Kidney epithelial cell (primary cell): ENCODE data around the gene CCDC124. TPM values are rescaled to one million over a fixed set of nuclear protein-coding genes. Genes with fewer than 3 reads are reported as not detected.
A peak's percentile ranks its signal among the peaks of the same experiment; 100 is the strongest.

Experiments
- DNase-seq: peaks from one replicate; pipeline ENCODE4 v3.0.0-alpha.2; 2010; ENCODE audit warnings: low read depth
- H3K27me3 ChIP-seq: 2 replicates; pipeline ENCODE4 v1.6.0; 2011; ENCODE audit warnings: low read length; ENCODE audit not compliant: control insufficient read depth, insufficient read depth
- H3K36me3 ChIP-seq: 2 replicates; pipeline ENCODE4 v1.5.1; 2011; ENCODE audit warnings: low read length; ENCODE audit not compliant: control insufficient read depth, insufficient read depth
- H3K4me3 ChIP-seq: 2 replicates; pipeline ENCODE4 v1.5.1; 2011; ENCODE audit warnings: low read depth, mild to moderate bottlenecking, control low read depth, low read length
- total RNA-seq: library from RNA; depleted of rRNA; stranded (reverse); fragments of >200 nt; gene quantifications from 2 replicates; pipeline ENCODE4 v1.2.3, GENCODE V29; 2015
- TF ChIP-seq, protein P1 (sequence below): IDR thresholded peaks from 2 replicates; pipeline ENCODE4 v1.5.1; 2011; ENCODE audit warnings: mild to moderate bottlenecking, moderate library complexity, low read length, control low read depth, inconsistent platforms; ENCODE audit not compliant: insufficient read depth, poor library complexity, severe bottlenecking

CCDC124 gene
- total RNA-seq, 1 donor from 2014 or later = 104 TPM

DNA sequence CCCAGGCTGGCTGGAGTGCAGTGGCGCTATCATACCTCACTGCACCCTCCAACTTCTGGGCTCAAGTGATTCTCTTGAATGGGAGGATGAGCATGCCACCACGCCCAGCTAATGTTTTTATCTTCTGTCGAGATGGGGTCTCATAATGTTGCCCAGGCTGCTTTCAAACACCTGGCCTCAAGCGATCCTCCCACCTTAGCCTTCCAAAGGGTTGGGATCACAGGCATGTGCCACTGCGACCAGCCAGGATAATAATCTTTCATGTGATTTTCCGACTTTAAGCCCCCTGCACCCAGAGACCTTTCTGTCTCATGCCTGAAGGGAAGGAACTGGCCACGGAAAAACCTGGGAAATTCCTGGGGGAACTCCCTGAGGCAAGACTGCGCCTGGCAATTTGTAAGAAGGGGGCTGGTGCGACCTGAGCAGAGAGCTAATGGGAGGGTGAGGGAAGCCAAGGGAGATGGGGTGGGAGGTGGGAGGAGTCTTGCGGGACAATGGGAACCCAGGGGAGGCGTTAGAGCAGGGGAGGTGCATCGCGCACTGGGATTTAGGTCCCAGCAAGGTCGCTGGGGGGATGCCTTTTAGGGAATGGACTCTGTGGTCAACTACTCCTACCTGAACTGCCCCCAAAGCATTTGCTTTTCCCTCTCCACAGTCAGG lies 1.2 kb upstream of the CCDC124 start:
- TF ChIP-seq, protein P1, sequence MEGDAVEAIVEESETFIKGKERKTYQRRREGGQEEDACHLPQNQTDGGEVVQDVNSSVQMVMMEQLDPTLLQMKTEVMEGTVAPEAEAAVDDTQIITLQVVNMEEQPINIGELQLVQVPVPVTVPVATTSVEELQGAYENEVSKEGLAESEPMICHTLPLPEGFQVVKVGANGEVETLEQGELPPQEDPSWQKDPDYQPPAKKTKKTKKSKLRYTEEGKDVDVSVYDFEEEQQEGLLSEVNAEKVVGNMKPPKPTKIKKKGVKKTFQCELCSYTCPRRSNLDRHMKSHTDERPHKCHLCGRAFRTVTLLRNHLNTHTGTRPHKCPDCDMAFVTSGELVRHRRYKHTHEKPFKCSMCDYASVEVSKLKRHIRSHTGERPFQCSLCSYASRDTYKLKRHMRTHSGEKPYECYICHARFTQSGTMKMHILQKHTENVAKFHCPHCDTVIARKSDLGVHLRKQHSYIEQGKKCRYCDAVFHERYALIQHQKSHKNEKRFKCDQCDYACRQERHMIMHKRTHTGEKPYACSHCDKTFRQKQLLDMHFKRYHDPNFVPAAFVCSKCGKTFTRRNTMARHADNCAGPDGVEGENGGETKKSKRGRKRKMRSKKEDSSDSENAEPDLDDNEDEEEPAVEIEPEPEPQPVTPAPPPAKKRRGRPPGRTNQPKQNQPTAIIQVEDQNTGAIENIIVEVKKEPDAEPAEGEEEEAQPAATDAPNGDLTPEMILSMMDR = no peak
- no peaks in the 10 kb centered on the region for H3K36me3 ChIP-seq
- DNase-seq = no peak
- no peak overlapping the region for H3K4me3 ChIP-seq
- no peaks in the 10 kb centered on the region for H3K27me3 ChIP-seq

DNA sequence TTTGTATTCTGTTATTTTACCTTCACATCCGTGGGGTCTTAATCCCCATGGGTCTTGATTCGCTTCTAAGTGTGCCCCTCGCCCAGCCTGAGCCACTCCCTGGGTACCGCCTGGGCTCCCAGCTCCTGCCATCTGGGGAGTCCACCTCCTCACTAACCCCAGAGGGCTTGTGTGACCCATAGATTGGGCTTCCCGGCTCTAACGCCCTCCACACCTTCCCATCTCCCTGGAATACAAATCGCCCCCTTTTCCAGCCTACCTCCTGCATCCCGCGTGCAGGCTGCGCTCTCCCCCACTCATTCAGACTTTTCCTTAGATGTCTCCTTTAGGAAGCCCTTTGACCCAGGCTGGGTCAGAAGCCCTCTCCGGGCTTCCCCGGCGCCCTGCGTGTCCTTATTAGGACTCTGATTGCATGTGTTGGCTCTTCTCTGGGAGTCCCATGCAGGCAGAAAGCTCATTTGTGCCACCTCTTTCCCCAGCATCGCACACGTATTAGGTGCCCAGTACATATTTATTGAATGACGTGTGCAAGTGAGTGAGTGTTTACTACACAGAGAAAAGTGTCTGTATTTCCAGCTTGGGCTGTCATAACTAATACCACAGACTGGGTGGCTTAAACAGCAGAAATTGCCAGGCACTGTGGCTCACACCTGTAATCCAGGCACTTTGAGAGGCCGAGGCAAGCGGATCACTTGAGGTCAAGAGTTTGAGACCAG lies 757 bp downstream of the CCDC124 start:
- TF ChIP-seq, protein P1 = no peak
- no peak for DNase-seq
- no peaks in the 10 kb centered on the region for H3K36me3 ChIP-seq
- peak overlapping the region; percentile 100 for H3K4me3 ChIP-seq
- no peaks in the 10 kb centered on the region for H3K27me3 ChIP-seq

DNA sequence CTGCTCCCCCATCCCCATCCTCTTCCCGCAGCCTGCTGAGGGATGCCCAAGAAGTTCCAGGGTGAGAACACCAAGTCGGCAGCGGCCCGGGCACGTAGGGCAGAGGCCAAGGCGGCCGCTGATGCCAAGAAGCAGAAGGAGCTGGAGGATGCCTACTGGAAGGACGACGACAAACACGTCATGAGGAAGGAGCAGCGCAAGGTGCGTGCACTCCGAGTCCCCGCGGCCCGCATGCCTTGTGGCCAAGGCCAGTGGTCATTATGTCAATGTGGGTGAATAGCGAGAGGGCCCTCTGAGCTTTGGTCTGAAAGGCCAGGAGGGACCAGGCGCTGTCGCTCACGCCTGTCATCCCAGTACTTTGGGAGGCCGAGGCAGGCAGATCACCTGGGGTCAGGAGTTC lies 3.6 kb downstream of the CCDC124 start:
- H3K27me3 ChIP-seq = no peaks in the 10 kb centered on the region

DNA sequence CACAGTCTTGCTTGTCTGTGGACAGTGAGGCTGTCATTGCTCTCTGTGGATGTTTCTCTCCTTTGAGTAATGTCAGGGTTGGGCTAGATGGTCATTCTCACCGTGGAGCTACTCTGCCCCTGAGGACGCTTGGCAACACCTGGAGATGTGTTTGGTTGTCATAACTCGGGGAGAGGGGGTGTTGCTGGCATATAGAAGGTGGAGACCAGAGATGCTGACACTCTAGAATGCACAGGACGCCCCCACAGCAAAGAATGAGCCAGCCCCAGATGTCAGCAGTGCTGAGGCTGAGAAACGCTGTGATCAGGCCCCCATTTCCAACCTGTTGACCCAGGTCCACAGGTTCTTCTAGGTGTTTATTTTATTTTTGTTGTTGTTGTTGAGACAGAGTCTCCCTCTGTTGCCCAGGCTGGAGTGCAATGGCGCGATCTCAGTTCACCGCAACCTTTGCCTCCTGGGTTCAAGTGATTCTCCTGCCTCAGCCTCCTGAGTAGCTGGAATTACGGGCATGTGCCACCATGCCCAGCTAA lies 4.6 kb downstream of the CCDC124 start:
- H3K4me3 ChIP-seq = no peak overlapping the region
- no peak for DNase-seq
- TF ChIP-seq, protein P1 = no peak
- H3K27me3 ChIP-seq = no peaks in the 10 kb centered on the region
- H3K36me3 ChIP-seq = peaks cover 2% of the 10 kb centered on the region

More for the DNA sequence above, 3.6 kb downstream of the CCDC124 start:
- Histone ChIP-seq H3K36me3 (peaks cover 2% of the 10 kb centered on the region), H3K4me3 (no peak overlapping the region)
- TF ChIP-seq, protein P1 = no peak
- no peak for DNase-seq

- Histone ChIP-seq H3K27me3 (no peaks in the 10 kb centered on the region), H3K4me3 (no peak overlapping the region), H3K36me3 (peaks cover 2% of the 10 kb centered on the region)
- peak; percentile 63 for DNase-seq
- TF ChIP-seq, protein P1 = peak; percentile 96
Observed at GRCh38 chr19:17938092-17938845, 5.5 kb downstream of the CCDC124 start.
